SIG-M5 treated with dmso at 0.1 percent for 504 hours (cell line): ENCODE results near the gene STK26.
"Not testable (repeated sequence)": the region's sequence is repeated elsewhere in the genome, so short reads cannot be mapped to it uniquely, and the experiment has no call there.

ENCODE experiments used
- DNase-seq: peaks from one replicate; lab custom pipeline; 2025; ENCODE audit not compliant: unreplicated experiment; lab: John Stamatoyannopoulos, UW

The STK26 gene

DNA sequence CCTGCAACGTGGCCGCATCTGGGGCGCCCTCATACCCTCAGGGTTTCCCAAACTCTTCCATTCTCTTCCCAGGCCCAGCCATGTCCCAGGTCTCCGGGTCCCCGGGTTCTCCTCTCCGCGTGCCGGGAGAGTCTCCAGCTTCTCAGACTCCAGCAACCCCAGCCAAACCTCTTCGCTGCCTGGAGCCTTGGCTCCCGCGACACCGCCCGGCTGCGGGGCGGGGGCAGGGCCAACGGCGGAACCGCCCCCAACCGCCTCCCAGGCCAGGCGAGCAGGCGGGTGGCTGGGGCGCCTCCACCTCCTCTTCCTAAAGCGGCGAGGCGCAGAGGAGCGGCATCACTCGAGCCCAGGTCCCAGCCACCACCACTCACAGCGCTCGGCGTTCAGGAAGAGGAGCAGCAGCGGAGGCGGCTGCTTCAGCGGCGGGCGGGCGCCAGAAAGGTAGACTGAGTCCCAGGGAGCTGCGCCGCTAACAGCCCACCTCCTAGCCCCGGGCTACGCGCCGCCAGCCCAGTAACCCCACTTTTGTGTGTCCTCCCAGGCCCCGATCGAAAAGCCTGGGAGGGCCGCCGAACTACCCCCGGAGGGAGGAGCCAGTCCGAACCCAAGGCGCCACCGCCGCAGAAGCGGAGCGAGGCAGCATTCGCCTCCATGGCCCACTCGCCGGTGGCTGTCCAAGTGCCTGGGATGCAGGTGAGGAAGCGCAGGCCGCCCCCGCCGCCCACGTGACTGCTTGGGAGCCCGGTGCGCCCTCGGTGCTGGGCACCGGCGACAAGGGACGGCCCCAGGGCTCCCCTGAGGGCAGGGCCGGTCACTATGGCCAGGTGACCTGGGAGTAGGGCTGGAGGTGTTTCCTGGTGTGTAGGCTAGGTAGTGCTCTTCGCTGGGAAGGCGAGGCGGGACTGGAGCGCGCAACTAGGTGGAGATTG is at the start of gene STK26:
STK26 (plus strand) TSS at position 336 of the 929 bp plus-strand sequence; CDS start at position 652, 316 bp downstream.
- DNase-seq = peak; percentile 66

DNA sequence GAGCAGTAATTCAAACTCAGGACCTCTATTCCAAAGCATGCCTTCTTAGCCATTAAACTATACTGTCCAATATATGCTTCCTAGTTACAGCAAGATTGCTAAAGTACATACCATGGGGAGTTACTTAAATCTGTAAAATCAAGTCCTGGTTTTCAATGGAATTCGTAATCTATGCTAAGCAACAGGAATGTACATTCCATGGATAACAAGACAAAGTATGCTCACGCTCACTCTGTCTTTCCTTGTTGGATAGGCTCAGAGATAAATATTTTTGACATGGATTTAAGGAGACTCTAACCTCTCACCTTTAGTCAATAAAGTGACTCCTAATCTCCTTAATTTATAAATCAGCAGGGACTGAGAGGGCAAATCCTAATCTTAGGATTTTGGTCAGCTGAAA is 47.3 kb upstream of the STK26 start:
- DNase-seq = no peak

DNA sequence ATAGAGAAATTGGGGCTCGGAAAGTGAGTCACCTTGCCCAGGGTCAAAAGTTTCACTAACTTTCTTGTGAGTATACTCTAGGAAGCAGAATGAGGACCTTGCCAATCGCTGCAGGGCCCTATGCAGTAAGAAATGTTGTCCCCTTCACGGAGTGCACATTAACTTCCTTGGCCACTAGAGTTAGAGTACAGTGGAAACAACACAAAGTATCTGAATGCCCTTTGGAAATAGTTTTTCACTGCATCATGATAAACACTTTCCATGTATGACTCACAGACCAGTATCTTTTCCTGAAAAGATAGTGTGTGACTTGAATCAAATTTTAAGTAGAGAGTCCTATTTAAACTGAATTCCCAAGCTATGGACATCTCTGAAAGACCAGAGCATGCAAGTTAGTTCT is 45.5 kb upstream of the STK26 start:
- DNase-seq = no peak

GRCh38 chrX:131979116-131979515 is 44.0 kb upstream of the STK26 start:
- no peak for DNase-seq

- DNase-seq = peak; percentile 34
Measured at GRCh38 chrX:131985526-131986049, 37.5 kb upstream of the STK26 start.

DNA sequence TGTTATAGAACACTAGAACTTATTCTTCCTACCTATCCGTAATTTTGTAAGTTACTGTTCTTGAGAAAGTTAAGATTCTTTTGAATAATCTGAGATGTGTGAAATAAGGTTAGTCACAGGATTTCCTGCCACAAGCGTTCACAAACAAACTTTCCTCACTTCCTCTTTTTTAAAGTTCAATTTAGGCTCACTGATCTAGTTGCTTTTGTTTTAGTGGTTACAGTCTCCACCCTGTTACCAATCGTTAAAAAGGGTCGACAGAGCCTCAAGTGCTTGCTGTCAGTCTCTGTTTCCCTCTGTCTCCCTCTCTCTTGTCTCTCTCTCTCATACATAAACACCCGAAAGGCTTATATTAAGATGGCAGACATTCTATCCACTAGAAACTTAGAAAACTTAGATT is 35.9 kb upstream of the STK26 start:
- DNase-seq = peak; percentile 92

DNA sequence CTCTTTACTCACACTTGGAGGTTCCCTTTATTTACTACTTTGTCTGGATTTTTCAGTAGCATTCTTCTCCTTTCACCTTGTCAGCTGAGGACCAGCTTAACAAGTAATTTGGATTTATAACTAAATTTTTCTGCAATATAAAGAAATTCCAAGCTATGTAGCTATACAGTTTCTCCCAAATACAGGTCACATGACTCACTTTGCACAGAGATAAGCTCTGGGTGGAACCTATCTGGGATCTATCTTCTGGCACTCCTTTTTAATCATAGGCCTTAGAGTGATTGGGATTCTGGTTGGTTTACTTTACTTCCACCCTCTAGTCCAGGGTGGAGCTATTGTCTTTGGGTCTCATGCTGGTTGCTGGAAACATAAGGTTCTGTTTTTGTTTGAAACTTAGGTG is 34.9 kb upstream of the STK26 start:
- no peak for DNase-seq

DNA sequence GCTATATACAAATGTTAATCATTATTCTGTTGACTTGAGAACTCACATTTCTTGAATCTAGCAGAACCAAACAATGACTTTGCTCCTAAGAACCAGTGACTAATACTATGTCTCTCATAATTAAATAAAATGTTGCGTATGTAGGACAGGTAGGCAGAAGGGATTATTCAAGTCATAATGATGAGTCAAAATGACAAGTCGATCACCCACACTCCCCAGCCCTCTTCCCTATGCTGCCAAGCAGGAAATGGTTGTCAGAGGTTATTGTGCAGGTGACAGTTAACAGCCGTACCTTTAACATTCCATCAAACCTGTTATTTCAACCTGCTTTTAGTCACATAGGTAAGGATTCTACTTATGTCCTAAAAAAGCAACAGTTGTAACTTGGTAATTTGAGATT is 22.0 kb upstream of the STK26 start:
- DNase-seq = no peak

DNA sequence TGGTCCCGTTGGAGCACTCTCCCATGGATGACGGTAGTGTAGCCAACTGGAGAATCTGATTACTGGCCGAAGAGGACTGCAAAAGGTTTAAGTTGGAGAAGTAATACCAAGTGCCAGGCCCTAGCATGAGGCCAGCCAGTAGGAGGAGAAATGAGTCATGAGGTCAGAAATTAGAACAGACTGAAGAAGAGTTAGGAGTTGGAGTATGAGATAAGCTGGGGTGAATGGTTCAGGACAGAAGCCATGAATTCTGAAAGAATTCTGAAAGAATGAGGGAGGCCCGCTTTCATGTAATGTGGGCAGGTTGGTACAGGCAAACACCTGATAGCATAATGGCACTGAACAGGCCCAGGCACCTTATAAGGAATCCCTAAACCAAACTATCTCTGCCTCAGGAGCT is 18.4 kb upstream of the STK26 start:
- peak; percentile 17 for DNase-seq

- no peak for DNase-seq
Measured at GRCh38 chrX:132009350-132009749, 13.8 kb upstream of the STK26 start.

- not testable (repeated sequence) for DNase-seq
Measured at GRCh38 chrX:132010213-132010612, 12.9 kb upstream of the STK26 start.

- no peak for DNase-seq
Measured at GRCh38 chrX:132015875-132016274, 7.2 kb upstream of the STK26 start.

GRCh38 chrX:132016628-132017430 is 6.3 kb upstream of the STK26 start:
- no peak for DNase-seq

DNA sequence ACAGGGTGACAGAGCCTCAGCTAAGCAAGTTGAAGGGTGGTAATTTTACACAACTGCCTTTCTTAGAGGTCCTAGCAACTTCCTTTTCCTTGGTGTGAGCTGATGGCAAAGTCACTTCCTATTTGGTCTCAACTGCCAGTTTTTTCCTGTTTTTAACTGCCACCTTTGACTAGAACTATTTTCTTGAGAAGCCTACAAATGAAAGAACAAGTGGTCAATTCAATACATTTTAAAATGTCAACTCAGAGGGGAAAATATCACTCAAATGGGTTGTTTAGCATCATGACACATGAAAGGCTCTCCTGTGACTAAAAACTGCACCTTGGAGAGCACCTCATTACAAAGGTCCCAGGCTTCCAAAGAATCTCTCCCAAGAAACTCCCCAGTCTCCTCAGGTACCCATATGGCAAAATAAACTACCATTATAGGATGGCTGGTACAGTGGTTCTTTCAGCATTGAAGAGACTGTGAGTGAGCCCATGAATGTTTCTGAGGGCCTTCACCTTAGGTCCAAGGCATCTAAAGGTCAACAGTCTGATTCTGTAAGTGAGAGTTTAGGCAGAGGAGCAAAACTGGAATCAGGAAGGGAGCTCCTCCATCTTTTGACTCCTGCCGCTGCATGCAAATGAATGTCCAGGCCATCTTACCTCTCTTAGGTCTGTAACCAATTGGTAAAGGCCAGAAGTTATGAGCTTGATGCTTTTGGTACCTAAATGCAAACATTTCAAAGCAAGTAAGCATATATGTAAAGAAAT is 5.5 kb upstream of the STK26 start:
- peak; percentile 74 for DNase-seq

- peak; percentile 49 for DNase-seq
Measured at GRCh38 chrX:132022198-132022966, 720 bp upstream of the STK26 start.

GRCh38 chrX:132023896-132024386 is 839 bp downstream of the STK26 start:
- peak; percentile 39 for DNase-seq

DNA sequence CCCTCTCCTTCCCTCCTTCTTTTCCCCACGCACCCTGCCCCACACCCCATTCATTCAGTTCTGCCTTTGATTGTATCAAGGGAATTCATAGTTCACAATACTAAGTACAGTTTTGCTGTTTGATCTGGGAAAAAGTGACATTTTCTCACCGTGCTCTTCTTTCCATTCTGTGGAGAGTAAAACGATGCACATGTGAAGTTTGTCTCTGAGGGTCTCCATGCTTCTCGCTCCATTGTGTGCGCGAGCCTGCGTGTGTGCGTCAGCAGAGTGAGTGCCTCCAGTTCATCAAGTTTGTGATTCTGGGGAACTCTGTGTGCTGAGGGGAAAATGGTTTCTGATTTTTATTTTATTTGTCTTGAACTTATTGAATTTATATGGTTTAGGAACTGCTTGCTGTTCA is 1.9 kb downstream of the STK26 start:
- DNase-seq = no peak

GRCh38 chrX:132030264-132030663 is 7.2 kb downstream of the STK26 start:
- DNase-seq = no peak

GRCh38 chrX:132031867-132032266 is 8.8 kb downstream of the STK26 start:
- DNase-seq = no peak

- DNase-seq = no peak
Measured at GRCh38 chrX:132033166-132033565, 10.1 kb downstream of the STK26 start.
